ENCODE measurements around the gene RNF214. TPM values are rescaled to one million over a fixed set of nuclear protein-coding genes. Genes with fewer than 3 reads are reported as not detected.
"Not testable (repeated sequence)": the region's sequence is repeated elsewhere in the genome, so short reads cannot be mapped to it uniquely, and the experiment has no call there.

RNF214 gene
- total RNA-seq, 1 donor from 2014 or later, result 25.2 TPM

- ATAC-seq, result peak; percentile 10
- intact Hi-C loops (cut with micrococcal nuclease), result no loop called here
- no peak for DNase-seq
These were observed 67.1 kb downstream of the RNF214 start for GRCh38 chr11:117299351-117300282.

DNA sequence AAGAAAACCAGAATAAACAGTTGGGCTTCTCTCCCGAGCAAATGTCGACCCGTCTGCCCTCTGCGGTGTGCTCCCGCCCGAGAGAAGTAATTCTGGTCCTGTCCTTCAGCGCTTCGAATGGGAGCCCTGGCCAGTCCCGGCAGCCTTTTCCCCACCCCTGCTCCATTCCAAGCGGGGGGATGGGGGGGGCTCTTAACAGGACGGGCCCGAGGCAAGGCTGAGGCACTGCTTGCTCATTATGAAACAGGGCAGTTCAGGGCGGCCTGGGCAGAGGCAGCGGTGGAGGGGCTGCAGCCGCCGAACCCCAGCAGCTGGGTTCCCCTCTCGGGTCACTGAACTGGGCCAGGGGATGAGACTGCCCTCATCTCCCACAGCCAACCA is 67.8 kb downstream of the RNF214 start:
- peak; percentile 54 for DNase-seq
- ATAC-seq, result peak; percentile 68
- intact Hi-C loops (cut with micrococcal nuclease), result no loop called here

- DNase-seq (no peak), ATAC-seq (peak; percentile 11)
- intact Hi-C loops (cut with micrococcal nuclease), result no loop called here
These were observed 68.3 kb downstream of the RNF214 start for GRCh38 chr11:117300773-117301172.

DNA sequence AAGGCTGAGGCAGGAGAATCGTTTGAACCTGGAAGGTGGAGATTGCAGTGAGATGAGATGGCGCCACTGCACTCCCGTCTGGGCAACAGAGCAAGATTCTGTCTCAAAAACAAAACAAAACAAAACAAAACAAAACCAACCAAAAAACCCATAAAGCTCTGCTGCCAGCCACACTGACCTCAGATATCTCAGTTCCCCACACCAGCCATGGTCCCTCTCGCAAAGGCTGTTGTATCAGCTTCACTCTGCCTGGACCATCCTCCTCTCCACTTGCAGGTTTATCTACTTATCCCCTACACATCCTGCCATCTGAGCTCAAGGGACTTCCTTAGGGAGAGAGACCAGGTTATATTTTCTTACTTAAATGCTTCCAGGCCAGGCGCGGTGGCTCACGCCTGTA is 69.8 kb downstream of the RNF214 start:
- ATAC-seq, result no peak
- DNase-seq, result no peak
- intact Hi-C loops (cut with micrococcal nuclease), result no loop called here

GRCh38 chr11:117303101-117303500 is 70.6 kb downstream of the RNF214 start:
- intact Hi-C loops (cut with micrococcal nuclease), result no loop called here
- ATAC-seq (no peak), DNase-seq (no peak)

DNA sequence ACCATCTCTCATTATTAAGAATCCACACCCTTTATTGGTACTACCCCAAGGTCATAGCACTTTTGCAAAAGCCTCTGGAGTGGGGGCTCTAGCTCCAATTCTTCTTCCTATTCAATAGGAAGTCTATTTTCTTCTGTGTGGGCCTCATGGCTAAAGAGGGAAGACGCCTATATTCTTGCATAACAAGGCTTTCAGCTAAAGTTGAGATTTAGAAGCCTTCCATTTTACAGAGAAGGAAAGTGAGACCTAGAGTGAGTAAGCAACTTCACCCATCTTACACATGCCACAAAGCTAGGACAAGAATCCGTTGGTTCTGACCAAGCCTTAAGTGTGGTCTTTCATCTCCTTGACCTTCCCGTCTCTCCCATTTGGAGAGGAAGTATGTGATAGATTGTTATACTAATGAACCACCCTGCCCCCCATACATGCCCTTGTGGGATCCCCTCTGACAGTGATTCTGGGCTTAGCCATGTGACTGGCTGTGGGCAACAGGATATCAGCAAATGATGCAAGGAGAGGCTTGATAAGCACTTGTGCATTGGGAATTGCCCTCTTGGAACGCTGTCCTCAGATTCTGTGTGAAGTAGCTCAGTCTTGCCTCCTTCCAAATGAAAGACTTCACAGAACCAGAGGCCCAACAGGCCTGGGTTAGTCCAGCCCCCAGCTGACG is 71.3 kb downstream of the RNF214 start:
- ATAC-seq, result no peak
- no peak for DNase-seq
- intact Hi-C loops (cut with micrococcal nuclease), result no loop called here

DNA sequence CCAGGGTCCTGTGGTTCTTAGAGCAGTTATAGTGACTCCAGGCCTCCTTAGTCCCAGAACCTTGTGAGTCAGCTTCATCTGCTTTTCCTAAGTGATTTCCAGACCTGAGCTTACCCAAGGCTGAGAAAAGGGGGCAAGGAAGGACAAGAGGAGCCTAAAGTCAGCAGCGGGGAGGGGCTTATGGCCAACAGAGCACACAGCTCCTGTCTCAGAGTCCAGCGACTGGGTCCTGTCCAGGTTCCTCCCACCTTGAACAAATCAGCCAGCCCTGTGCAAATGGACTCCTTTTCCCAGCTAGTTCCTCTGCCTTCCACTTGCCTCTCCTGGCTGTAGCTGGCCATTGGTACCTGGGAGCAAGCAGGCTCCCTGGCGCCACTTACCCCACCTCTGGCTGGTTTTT is 72.7 kb downstream of the RNF214 start:
- intact Hi-C loops (cut with micrococcal nuclease), result no loop called here
- ATAC-seq, result no peak

GRCh38 chr11:117309310-117309709 is 76.8 kb downstream of the RNF214 start:
- DNase-seq (no peak), ATAC-seq (no peak)
- intact Hi-C loops (cut with micrococcal nuclease), result no loop called here

More for the DNA sequence above, 72.7 kb downstream of the RNF214 start:
- DNase-seq, result no peak

GRCh38 chr11:117313091-117313490 is 80.6 kb downstream of the RNF214 start:
- ATAC-seq (no peak), DNase-seq (no peak)
- intact Hi-C loops (cut with micrococcal nuclease), result no loop called here

- no peak for DNase-seq
- ATAC-seq, result no peak
- intact Hi-C loops (cut with micrococcal nuclease), result no loop called here
These were observed 81.6 kb downstream of the RNF214 start for GRCh38 chr11:117313828-117314768.

- intact Hi-C loops (cut with micrococcal nuclease), result no loop called here
- DNase-seq, result no peak
- no peak for ATAC-seq
These were observed 82.4 kb downstream of the RNF214 start for GRCh38 chr11:117314840-117315239.

DNA sequence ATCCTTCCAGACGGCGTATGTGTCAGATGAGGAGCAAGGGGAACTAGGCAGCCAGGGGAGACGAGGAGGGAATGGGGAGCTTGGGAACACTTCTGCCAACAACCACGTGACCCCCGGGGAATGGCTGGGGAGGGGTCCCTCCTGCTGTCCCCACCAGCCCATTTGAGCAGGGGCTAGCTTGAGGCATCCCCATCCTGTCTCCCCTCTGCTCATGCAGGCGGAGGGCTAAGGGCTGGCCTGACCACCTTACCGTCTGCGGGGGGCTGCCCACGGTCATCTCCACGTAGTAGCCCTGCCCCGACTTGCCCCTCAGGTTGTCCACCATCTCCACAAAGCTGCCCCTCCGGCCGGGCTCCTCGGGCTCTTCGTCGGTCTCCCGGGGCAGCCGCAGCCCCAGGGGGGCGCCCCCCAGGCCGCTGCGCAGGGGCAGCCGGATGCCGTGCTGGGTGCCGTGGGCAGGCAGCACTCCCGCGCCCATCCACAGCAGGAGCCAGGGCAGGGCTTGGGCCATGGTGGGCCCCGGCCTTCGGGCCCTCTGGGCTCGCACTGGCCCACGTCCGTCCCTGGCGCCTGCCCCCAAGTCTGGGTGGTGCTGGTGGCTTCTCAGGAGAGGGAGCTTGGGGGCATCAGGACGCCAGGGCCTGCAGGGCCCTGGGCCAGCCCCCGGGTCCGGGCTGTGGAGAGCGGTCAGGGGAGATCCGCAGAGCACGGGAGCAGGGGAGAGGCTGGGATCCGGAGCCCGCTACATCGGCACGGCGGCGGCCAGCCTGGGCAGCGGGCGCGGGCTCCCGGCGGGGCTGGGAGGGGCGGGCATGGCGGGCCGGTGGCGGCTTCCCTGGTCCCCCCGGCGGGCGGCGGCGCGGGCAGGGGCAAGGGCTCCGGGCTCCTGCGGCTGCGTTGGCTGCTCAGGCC is 83.1 kb downstream of the RNF214 start:
- intact Hi-C loops (cut with micrococcal nuclease), result no loop called here
- ATAC-seq, result peak; percentile 36
- peak; percentile 36 for DNase-seq

DNA sequence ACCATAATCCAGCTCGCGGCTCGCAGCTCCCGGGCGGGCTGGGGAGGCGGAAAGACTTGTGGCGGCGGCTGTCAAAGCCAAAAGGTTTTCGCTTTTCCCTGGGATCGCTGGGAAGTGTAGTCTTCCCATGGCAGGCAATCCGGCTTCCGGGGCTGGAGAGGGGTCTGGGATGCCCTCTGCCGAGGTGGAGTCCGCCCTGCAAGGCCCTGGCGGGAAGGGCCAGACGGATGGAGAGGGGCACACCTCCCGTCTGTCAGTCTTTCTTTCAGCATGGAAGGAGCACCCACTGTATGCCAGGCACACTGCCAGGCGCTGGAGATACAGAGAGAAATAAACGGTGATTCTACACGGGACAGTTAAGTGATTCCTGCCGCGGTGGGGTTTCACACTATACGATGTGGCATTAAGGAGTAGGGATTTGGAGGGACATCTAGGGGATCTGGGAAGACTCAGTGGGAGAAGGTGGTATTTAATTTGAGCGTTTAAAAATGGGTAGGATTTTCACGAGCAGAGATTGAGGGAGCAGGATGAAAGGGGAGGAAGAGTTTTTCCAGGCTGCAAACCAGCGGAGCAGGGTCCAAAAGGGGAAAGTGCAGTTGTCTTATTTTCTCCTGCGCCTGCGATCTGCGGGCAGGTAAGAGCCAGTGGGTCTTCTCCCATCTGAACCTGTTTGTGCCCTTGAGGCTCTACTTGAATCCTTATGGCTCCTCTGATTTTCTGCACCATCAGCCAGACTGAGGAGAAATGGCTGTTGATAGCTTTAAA is 83.9 kb downstream of the RNF214 start, which contains the start of gene BACE1:
Gene BACE1 (minus strand): TSS at position 60 of the 765 bp plus-strand sequence. CDS start 461 bp downstream, outside the sequence.
- intact Hi-C loops (cut with micrococcal nuclease), result no loop called here
- peak; percentile 97 for ATAC-seq

DNA sequence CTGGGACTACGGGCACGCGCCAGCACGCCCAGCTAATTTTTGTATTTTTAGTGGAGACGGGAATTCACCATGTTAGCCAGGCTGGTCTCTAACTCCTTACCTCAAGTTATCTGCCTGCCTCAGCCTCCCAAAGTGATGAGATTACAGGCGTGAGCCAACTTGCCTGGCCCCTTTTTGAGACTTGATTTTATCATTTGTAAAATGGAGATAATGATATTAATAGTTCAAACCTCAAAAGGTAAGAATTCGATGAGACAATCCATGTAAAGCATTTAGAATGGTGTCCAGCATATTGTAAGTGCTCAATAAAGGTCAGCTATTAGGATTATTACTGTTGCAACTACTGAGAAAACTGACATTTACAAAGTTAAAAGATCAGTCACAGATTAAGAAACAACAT is 86.3 kb downstream of the RNF214 start:
- ATAC-seq, result no peak

More for the DNA sequence above, 83.9 kb downstream of the RNF214 start, which contains the start of gene BACE1:
- peak; percentile 87 for DNase-seq

GRCh38 chr11:117319214-117319840 is 86.9 kb downstream of the RNF214 start:
- DNase-seq (no peak), ATAC-seq (no peak)
- intact Hi-C loops (cut with micrococcal nuclease), result no loop called here

More for the DNA sequence above, 86.3 kb downstream of the RNF214 start:
- intact Hi-C loops (cut with micrococcal nuclease), result no loop called here
- no peak for DNase-seq

GRCh38 chr11:117327255-117327566 is 94.7 kb downstream of the RNF214 start:
- intact Hi-C loops (cut with micrococcal nuclease); ATAC-seq; DNase-seq: not testable (repeated sequence)

Measured in left ventricle myocardium superior (tissue), 1 donor.